H54 (cell line): ENCODE data around the gene EEF1AKMT4.

ENCODE experiments used
- DNase-seq: peaks from one replicate; pipeline ENCODE4 v3.0.0; 2011; ENCODE audit warnings: low spot score, mixed read lengths; ENCODE audit not compliant: insufficient read length
- FAIRE-seq: peaks from 3 replicates; lab custom pipeline; 2011; peaks lifted over from hg19 to GRCh38; lab: Jason Lieb, UNC
- POLR2A ChIP-seq: IDR thresholded peaks from 2 replicates; pipeline ENCODE4 v1.6.1; 2011; ENCODE audit warnings: low read depth, mild to moderate bottlenecking, low read length

The EEF1AKMT4 gene

DNA sequence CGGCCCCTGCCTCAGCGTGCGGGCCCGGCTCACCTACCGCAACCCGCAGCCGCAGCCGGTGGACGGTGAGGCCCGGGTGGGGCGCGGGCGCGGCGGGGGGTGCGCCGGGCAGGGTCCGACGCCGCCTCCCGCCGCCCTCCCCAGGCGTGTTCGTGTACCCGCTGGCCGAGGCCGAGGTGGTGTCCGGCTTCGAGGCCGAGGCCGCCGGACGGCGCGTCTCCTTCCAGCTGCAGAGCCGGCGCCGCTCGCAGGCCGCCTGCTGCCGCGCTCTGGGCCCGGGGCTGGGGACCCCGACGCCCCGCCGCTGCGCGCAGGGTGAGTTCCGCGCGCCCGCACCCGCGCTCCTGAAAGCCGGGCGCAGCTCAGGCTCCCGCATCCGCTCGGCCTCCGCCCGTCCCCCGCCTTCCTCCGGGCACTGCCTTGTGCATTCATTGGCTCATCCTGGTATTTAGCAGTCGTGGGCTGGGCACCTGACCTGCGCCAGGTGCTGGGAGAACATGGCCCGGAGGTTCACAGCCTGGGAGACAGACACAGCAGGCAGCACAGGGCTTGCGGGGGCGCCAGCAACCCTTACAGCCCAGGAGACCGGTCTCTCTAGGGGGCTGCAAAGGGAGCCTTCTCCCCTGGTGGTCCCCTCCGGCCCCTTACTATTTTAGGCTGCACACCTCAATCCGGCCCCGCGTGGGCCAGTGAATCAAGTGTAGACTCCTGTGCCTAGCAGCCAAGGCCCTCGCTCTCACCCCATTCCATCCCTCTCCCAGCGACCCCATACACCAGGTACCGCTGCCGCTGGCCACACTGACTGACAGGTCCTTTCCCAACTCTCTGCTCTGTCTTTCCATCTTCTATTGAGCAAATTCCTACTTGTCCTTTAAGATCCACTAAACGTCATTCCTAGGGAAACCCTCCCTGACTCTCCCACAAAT, 18.6 kb upstream of the EEF1AKMT4 start:
- no peak for DNase-seq
- FAIRE-seq: no peak
- no peak for TF ChIP-seq POLR2A

DNA sequence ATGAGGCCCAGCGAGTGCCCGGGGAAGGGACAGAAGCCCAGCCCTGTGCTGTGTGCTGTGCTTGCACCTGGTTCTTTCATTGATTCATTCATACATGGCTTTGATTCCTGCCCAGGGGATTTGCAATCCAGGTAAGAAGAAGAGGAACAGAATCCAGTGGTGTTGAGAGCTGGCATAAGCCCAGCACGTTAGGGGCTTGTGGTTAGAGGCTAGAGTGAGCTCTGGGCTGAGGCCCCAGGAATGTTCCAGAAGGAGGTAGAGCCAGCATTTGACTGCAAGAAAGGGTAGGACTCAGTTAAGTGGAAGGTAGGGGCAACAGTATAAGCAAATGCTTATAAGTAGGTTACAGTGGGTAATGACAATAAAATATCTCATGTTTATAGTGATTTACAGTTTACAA, 17.8 kb upstream of the EEF1AKMT4 start:
- TF ChIP-seq POLR2A: no peak
- FAIRE-seq (no peak), DNase-seq (no peak)

DNA sequence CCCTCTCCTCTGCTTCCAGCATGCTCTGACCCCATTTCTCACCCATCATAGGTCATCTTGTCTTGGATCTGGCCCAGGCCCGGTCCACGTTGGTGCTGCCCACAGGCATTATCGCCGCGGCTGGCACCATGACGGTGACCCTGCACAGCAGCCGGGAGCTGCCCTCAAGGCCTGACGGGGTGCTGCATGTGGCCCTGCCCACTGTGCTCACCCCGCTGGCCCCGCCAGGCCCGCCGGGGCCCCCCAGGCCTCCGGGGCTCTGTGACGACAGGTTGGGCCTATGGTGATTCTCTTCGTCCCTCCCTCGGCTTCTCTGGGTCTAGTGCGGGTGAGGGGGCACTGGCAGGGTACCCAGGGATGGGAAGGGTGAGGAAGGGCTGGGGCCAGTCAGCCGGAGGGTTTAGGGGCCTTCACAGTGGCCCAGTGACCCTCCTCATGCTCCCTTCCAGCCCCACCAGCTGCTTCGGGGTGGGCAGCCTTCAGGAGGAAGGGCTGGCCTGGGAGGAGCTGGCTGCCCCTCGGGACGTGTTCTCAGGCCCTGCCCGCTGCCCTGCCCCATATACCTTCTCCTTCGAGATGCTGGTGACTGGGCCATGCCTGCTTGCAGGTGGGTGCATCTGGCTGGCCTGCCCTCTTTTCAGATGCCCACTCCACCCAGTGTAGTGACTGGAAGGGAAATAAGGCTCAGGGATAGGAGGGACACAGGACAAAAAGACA, 16.2 kb upstream of the EEF1AKMT4 start:
- no peak for FAIRE-seq

DNA sequence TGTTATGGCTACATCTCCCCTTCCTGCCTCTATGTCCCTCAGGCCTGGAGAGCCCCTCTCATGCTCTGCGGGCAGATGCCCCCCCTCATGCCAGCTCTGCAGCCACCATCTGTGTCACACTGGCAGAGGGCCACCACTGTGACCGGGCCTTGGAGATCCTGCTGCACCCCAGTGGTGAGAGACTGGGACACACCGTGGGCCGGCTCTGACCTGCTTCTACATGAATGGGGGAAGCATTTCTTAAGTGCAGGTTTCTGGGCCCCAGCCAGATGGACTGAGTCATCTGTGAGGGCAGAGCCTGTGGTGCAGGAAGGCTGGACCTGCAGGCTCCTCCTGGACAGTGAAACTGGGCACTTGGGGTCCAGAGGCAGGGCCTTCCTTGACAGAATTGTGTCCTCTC, 15.2 kb upstream of the EEF1AKMT4 start:
- FAIRE-seq (peak; percentile 97), DNase-seq (peak; percentile 100)
- TF ChIP-seq POLR2A: no peak

More for the DNA sequence above, 16.2 kb upstream of the EEF1AKMT4 start:
- DNase-seq: no peak
- TF ChIP-seq POLR2A: no peak

DNA sequence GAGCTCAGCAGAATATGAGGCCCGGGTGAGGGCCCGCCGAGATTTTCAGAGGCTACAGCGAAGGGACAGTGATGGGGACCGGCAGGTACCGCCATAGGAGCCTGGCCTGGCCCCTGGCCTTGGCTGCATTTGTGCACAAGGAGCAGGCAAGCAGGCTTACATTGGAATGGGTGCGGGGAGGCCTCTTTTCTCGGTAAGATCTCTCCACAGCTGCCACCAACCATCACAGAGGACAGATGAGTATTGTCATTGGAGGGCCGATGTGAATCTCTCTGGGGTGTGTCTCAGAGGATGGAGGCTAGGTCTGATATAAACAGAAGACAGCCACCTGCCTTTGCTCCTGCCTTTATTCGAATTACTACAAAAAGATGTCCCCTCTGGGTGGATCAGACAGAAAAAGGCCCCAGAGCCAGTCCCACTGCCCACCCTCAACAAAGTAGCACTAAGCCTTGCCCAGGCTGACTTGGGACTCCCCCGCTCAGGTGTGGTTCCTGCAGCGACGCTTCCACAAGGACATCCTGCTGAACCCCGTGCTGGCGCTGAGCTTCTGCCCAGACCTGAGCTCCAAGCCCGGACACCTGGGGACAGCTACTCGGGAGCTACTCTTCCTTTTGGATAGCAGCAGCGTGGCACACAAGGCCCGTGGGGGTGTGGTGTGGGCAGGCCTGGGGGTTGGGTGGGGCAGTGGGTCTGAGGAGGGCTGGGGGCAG, 14.6 kb upstream of the EEF1AKMT4 start:
- FAIRE-seq (no peak), DNase-seq (peak; percentile 7)

DNA sequence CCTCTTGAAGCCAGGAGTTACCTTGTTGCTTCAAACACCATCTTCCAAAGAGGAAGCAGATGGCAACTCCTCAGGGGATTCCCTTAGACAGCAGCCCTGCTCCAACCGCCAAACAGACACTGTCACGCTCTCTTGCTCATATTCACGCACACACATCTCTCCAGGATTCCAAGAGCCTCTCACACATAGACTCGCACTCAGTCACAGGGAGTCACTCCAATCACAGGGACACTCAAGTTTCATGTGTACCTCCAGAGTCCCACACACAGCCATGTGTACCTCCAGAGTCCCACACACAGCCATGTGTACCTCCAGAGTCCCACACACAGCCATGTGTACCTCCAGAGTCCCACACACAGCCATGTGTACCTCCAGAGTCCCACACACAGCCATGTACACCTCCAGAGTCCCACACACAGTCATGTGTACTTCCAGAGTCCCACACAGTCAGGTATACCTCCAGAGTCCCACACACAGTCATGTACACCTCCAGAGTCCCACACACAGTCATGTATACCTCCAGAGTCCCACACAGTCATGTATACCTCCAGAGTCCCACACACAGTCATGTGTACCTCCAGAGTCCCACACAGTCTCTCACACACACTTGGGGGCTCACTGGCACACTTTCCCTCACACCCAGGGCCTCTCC, 14.0 kb upstream of the EEF1AKMT4 start:
- FAIRE-seq: no peak
- TF ChIP-seq POLR2A: no peak
- DNase-seq: no peak

More for the DNA sequence above, 14.6 kb upstream of the EEF1AKMT4 start:
- no peak for TF ChIP-seq POLR2A

DNA sequence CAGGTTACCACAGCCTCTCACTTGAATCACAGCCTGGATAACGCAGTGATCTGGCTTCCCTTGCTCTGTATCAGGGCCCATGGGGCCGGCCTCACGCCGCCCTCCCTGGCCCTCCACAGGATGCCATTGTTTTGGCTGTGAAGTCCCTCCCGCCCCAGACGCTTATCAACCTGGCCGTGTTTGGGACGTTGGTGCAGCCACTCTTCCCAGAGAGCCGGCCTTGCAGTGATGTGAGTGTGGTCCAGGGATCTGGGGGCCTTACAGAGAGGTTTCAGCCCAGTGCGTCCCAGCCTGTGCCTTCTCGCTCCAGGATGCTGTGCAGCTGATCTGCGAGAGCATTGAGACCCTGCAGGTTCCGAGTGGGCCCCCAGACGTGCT, 13.4 kb upstream of the EEF1AKMT4 start:
- DNase-seq: no peak
- FAIRE-seq: no peak
- TF ChIP-seq POLR2A: no peak

DNA sequence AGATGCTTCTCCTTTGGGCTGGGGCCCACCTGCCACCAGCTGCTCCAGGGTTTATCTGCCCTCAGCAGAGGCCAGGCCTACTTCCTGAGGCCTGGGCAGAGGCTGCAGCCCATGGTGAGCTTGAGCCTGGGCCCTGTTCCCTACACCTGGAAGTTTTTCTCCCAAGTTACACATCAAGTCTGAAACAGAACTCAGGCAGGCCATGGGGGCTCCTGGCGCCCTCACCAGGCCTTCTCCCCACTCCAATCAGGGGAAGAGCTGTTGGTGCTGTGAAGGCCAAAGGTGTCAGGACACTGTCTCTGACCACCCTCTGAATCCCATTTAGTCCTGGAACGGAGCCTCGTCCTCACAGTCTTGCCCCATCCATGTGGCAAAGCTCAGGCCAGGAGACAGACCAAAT, 12.8 kb upstream of the EEF1AKMT4 start:
- no peak for TF ChIP-seq POLR2A
- DNase-seq (no peak), FAIRE-seq (no peak)

DNA sequence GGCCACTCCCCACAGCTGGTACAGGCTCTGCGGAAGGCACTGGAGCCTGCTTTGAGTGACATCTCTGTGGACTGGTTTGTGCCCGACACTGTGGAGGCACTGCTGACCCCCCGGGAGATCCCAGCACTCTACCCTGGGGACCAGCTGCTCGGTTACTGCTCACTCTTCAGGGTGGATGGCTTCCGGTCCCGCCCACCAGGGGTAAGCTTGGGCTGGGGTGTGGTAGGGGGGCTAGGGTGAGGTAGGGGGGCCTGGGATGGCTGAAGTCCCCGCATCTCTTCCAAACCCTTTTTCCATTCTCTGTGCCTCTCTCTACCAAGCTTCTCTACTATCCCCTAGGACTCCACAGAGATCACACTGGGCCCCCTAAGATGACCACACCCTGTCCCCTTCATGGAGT, 12.3 kb upstream of the EEF1AKMT4 start:
- DNase-seq (no peak), FAIRE-seq (no peak)
- no peak for TF ChIP-seq POLR2A

DNA sequence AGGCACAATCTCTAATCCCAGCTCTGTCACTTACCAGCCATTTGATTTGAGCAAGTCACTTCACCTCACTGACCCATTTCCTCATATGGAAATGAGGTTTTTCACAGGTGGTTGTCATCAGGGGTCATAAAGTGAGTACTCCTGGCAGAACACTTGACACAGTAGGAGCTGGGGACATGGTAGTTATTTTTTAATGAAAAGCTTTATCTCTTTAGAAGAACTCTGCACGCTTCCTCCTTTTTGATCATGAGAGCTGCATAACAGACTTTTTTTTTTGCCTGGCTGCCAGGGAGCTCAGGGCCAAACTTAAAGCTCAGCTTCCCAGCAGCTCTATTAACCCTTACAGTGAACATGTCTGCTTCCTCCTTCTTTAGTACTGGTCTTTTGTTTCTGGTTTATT, 11.7 kb upstream of the EEF1AKMT4 start:
- no peak for TF ChIP-seq POLR2A
- FAIRE-seq (no peak), DNase-seq (no peak)

DNA sequence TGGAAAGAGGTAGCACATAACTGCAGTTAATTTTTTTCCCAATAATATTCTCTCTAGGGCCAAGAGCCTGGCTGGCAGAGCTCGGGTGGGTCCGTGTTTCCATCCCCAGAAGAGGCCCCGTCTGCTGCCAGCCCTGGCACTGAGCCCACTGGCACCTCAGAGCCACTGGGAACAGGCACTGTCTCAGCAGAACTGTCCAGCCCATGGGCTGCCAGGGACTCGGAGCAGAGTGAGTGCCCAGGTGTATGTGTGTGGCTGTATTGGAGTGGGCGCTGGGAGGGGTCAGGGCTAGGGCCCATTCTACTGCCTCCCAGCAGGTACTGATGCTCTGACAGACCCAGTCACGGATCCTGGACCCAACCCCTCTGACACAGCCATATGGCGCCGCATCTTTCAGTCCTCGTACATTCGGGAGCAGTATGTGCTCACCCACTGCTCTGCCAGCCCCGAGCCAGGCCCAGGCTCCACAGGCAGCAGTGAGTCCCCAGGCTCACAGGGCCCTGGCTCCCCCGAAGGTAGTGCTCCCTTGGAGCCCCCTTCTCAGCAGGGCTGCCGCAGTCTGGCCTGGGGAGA, 11.1 kb upstream of the EEF1AKMT4 start:
- DNase-seq: no peak
- no peak for FAIRE-seq
- TF ChIP-seq POLR2A: no peak

DNA sequence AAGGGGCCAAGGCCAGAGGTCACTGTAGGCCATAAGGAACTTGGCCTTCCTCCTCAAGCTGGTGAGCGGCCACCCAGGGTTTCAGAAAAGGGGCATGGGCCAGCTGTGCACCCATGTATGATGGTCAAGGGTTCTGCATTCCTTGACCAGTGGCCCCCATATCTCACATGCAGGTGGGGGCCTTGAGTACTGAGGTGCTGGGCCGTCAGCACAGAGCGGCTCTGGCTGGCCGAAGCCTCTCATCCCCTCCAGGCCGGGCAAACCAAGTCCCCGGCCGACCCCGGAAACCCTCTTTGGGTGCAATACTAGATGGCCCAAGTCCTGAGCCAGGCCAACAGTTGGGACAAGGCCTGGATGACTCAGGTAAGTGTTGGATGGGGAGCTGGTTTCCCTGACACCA, 10.3 kb upstream of the EEF1AKMT4 start:
- FAIRE-seq (no peak), DNase-seq (no peak)

DNA sequence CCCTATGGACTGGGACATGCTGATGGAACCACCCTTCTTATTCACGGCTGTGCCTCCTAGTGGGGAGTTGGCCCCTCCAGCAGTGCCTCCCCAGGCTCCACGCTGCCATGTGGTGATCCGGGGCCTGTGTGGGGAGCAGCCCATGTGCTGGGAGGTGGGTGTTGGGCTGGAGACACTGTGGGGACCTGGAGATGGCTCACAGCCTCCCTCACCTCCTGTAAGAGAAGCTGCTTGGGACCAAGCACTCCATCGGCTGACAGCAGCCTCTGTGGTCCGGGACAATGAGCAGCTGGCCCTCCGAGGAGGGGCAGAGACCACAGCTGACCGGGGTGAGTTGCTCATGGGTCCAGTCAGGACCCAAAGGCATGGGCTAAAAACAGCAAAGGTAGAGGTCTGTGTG, 9.8 kb upstream of the EEF1AKMT4 start:
- no peak for DNase-seq
- no peak for TF ChIP-seq POLR2A
- no peak for FAIRE-seq

More for the DNA sequence above, 10.3 kb upstream of the EEF1AKMT4 start:
- no peak for TF ChIP-seq POLR2A
